B cell (primary cell): ENCODE results near the gene WARS2. TPM values are rescaled to one million over a fixed set of nuclear protein-coding genes. Genes with fewer than 3 reads are reported as not detected.

Source experiments
- ATAC-seq: fragments of 200-7000 bp; cut with Tn5 transposase; one replicate; pipeline ENCODE4 v1.10.0; 2021; ENCODE audit warnings: low read depth, mild to moderate bottlenecking, moderate number of reproducible peaks, moderate library complexity
- CTCF ChIA-PET: fragments of 350-600 bp; sonication (Branson Sonifier 250); formaldehyde crosslinking; loops from one replicate; lab custom pipeline; 2021; ENCODE audit warnings: antibody characterized with exemption, inconsistent platforms; lab: Charles Lee
- POLR2A ChIA-PET: fragments of 350-600 bp; sonication (Branson Sonifier 250); formaldehyde crosslinking; loops from one replicate; lab custom pipeline; 2021; ENCODE audit warnings: antibody characterized with exemption; lab: Charles Lee
- DNase-seq: peaks from one replicate; pipeline ENCODE4 v3.0.0; 2013
- H2AFZ ChIP-seq: 2 replicates; pipeline ENCODE4 v1.6.1; 2012; ENCODE audit warnings: mild to moderate bottlenecking, low read depth, low read length; ENCODE audit not compliant: insufficient read depth, poor library complexity, severe bottlenecking
- H3K27ac ChIP-seq, 2 donors: 1 replicate in 1 of 2; 2 replicates in 1 of 2; pipeline ENCODE4 v1.5.1; 2012 to 2013; ENCODE audit warnings: low read length in 2 of 2, mild to moderate bottlenecking in 2 of 2, moderate library complexity in 1 of 2
- H3K27me3 ChIP-seq, 4 experiments: fragments of 200-600 bp in 1 of 4; sonication (generic) in 1 of 4; replicated peaks in 1 of 4; 1 replicate in 2 of 4; 2 replicates in 2 of 4; pipeline versions ENCODE4 v1.6.1 to v1.7.0; 2013 to 2016; ENCODE audit warnings: low read length in 3 of 4, mild to moderate bottlenecking in 2 of 4, mixed read lengths in 1 of 4, moderate library complexity in 1 of 4; ENCODE audit not compliant: insufficient read depth in 4 of 4, control insufficient read depth in 3 of 4; ENCODE audit errors: control extremely low read depth in 1 of 4
- H3K36me3 ChIP-seq, 2 experiments: replicated peaks in 1 of 2; 1 replicate in 1 of 2; 2 replicates in 1 of 2; pipeline versions ENCODE4 v1.6.1 to v1.7.1; 2013; ENCODE audit warnings: low read length in 1 of 2; ENCODE audit not compliant: insufficient read depth in 2 of 2, control insufficient read depth in 1 of 2; ENCODE audit errors: control extremely low read depth in 1 of 2, extremely low read depth in 1 of 2
- H3K4me1 ChIP-seq, 2 donors: fragments of 200-600 bp in 1 of 2; sonication (generic) in 1 of 2; 1 replicate in 1 of 2; 2 replicates in 1 of 2; pipeline versions ENCODE4 v1.5.1 to v1.6.1; 2013 to 2017; ENCODE audit warnings: low read length in 2 of 2; ENCODE audit not compliant: control insufficient read depth in 2 of 2, insufficient read depth in 2 of 2
- H3K4me2 ChIP-seq: replicated peaks from 2 replicates; pipeline ENCODE3; 2012; ENCODE audit warnings: mild to moderate bottlenecking, low read depth, low read length; ENCODE audit not compliant: poor library complexity, severe bottlenecking
- H3K4me3 ChIP-seq, 5 experiments: fragments of 200-600 bp in 1 of 5; sonication (generic) in 1 of 5; 1 replicate in 3 of 5; 2 replicates in 2 of 5; pipeline versions ENCODE4 v1.5.1 to v1.7.0; 2011 to 2016; ENCODE audit warnings: low read length in 4 of 5, mild to moderate bottlenecking in 4 of 5, low read depth in 2 of 5, control low read depth in 1 of 5, moderate library complexity in 1 of 5; ENCODE audit not compliant: insufficient read depth in 1 of 5; ENCODE audit errors: control extremely low read depth in 1 of 5, extremely low read depth in 1 of 5
- H3K79me2 ChIP-seq: fragments of 200-600 bp; sonication (generic); one replicate; pipeline ENCODE4 v1.6.0; 2016; ENCODE audit warnings: low read length; ENCODE audit not compliant: control insufficient read depth, insufficient read depth
- H3K9ac ChIP-seq: fragments of 200-600 bp; sonication (generic); 2 replicates; pipeline ENCODE4 v1.6.1; 2017; ENCODE audit warnings: mild to moderate bottlenecking, low read length, moderate library complexity
- H3K9me3 ChIP-seq, 3 donors: one replicate each; pipeline versions ENCODE4 v1.6.1 to v1.7.1; 2013; ENCODE audit warnings: low read length in 2 of 3; ENCODE audit not compliant: control insufficient read depth in 2 of 3, insufficient read depth in 1 of 3; ENCODE audit errors: control extremely low read depth in 1 of 3
- H4K20me1 ChIP-seq: 2 replicates; pipeline ENCODE4 v1.6.0; 2012; ENCODE audit warnings: mild to moderate bottlenecking, low read length; ENCODE audit not compliant: insufficient read depth, control insufficient read depth, poor library complexity, severe bottlenecking
- H3K27ac Mint-ChIP-seq: one replicate; pipeline ENCODE4 v1.8.0; 2021; ENCODE audit warnings: mixed read lengths
- H3K27me3 Mint-ChIP-seq: one replicate; pipeline ENCODE4 v1.8.0; 2021; ENCODE audit warnings: mixed read lengths
- H3K4me1 Mint-ChIP-seq: one replicate; pipeline ENCODE4 v1.8.0; 2021; ENCODE audit warnings: mixed read lengths
- H3K4me3 Mint-ChIP-seq: one replicate; pipeline ENCODE4 v1.8.0; 2021; ENCODE audit warnings: mixed read lengths
- H3K9me3 Mint-ChIP-seq: one replicate; pipeline ENCODE4 v1.8.0; 2022; ENCODE audit warnings: mixed read lengths; ENCODE audit not compliant: insufficient read depth
- EZH2 ChIP-seq: IDR thresholded peaks from 2 replicates; pipeline ENCODE4 v1.6.1; 2012; ENCODE audit warnings: borderline replicate concordance, low read depth, mild to moderate bottlenecking, moderate library complexity, low read length; ENCODE audit not compliant: insufficient read depth, poor library complexity, severe bottlenecking
- WGBS: methylation state at CpG from one replicate; pipeline ENCODE4 v1.1.5; 2013; ENCODE audit warnings: missing lambda C conversion rate; ENCODE audit not compliant: insufficient coverage; 5-methylcytosine and 5-hydroxymethylcytosine counted together
- intact Hi-C: fragments of 100-400 bp; cut with micrococcal nuclease; formaldehyde crosslinking; loops from one replicate; pipeline ENCODE4 v1.10.0; 2022
- polyA plus RNA-seq: library from polyadenylated mRNA; depleted of rRNA; stranded (reverse); fragments of >200 nt; gene quantifications from 2 replicates; pipeline ENCODE4 v1.2.3, GENCODE V29; 2012
- total RNA-seq, 2 donors: library from RNA; stranded (reverse); fragments of 120-200 nt in 1 of 2; gene quantifications; 1 replicate in 1 of 2; 2 replicates in 1 of 2; pipeline versions ENCODE4 v1.2.3 to v1.2.4, GENCODE V29; 2013 to 2022
- TF ChIP-seq, protein P1 (sequence below): fragments of 200-600 bp; IDR thresholded peaks from one replicate; pipeline ENCODE4 v1.8.0; 2022; ENCODE audit warnings: antibody characterized with exemption, mild to moderate bottlenecking

Gene WARS2
- total and polyA plus RNA-seq, 2 donors (not counting 1 experiment from before 2014, with no cell fraction given), result 4.2 to 14.3 TPM

DNA sequence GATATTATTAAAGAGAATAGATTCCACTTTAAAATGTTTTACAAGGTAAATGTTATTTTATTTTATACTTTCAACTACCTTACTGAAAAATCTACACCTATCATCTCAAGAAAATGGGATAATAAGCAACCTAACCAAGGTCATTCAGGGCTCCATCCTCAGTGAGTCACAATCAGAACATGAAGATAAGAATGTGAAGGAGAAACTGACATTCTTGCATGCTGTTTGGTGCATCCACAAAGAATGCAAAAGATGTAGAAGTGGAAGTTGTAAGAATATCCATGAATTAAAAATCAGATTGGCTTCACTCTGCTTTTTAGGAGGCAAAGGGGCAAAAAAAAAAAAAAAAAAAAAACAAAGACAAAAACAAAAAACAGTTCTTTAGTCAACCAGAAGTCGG is 6.5 kb downstream of the WARS2 start:
- Histone ChIP-seq H3K9ac (no peak overlapping the region), H3K4me2 (no peak overlapping the region), H3K4me1 (no peaks in the 10 kb centered on the region), H3K79me2 (peaks cover 41% of the 10 kb centered on the region), H3K27ac (no peak overlapping the region), H3K36me3 (no peaks in the 10 kb centered on the region), H4K20me1 (no peaks in the 10 kb centered on the region), H3K27me3 (no peaks in the 10 kb centered on the region), H3K4me3 (no peak overlapping the region), H3K9me3 (no peaks in the 10 kb centered on the region), H2AFZ (no peak overlapping the region)
- DNase-seq, result no peak
- WGBS, result no CpG with 5 or more reads among the region's 1 CpG
- Mint-ChIP-seq H3K9me3 (no peaks in the 10 kb centered on the region), H3K4me3 (no peak overlapping the region), H3K4me1 (peaks cover 5% of the 10 kb centered on the region), H3K27ac (no peak overlapping the region), H3K27me3 (no peaks in the 10 kb centered on the region)
- no peak for TF ChIP-seq EZH2
- TF ChIP-seq, protein P1, sequence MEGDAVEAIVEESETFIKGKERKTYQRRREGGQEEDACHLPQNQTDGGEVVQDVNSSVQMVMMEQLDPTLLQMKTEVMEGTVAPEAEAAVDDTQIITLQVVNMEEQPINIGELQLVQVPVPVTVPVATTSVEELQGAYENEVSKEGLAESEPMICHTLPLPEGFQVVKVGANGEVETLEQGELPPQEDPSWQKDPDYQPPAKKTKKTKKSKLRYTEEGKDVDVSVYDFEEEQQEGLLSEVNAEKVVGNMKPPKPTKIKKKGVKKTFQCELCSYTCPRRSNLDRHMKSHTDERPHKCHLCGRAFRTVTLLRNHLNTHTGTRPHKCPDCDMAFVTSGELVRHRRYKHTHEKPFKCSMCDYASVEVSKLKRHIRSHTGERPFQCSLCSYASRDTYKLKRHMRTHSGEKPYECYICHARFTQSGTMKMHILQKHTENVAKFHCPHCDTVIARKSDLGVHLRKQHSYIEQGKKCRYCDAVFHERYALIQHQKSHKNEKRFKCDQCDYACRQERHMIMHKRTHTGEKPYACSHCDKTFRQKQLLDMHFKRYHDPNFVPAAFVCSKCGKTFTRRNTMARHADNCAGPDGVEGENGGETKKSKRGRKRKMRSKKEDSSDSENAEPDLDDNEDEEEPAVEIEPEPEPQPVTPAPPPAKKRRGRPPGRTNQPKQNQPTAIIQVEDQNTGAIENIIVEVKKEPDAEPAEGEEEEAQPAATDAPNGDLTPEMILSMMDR, result no peak
- CTCF ChIA-PET, result no interaction called here
- intact Hi-C loops, result no loop called here
- no peak for ATAC-seq
- POLR2A ChIA-PET, result no interaction called here

DNA sequence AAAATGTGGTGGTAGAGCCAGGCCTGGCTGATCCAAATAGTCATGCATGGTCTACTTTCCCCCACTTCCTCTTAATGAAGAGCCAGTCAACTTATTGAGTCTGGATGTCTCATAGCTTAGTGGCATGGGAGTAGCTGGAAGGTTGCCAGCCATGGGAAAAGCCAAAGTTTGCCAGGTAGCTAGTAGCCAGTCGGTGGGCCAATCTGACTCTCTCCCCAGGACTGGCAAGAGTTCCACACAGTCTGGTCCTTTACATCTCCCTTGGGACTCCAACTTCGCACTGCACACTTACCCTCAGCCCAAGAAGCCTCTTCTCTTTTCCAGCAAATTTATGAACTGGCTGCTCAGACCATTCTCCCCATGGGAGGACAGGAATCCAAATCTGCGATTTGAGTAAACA is 8.3 kb downstream of the WARS2 start:
- Mint-ChIP-seq H3K27me3 (no peaks in the 10 kb centered on the region), H3K4me3 (no peak overlapping the region), H3K4me1 (peaks cover 5% of the 10 kb centered on the region), H3K27ac (no peak overlapping the region), H3K9me3 (no peaks in the 10 kb centered on the region)
- ChIA-PET POLR2A (no interaction called here), CTCF (no interaction called here)
- Histone ChIP-seq H3K79me2 (peaks cover 43% of the 10 kb centered on the region), H4K20me1 (no peaks in the 10 kb centered on the region), H3K27ac (no peak overlapping the region), H3K4me2 (no peak overlapping the region), H3K36me3 (no peaks in the 10 kb centered on the region), H3K9me3 (no peaks in the 10 kb centered on the region), H3K27me3 (no peaks in the 10 kb centered on the region), H3K4me3 (no peak overlapping the region), H2AFZ (no peak overlapping the region), H3K9ac (no peak overlapping the region), H3K4me1 (no peaks in the 10 kb centered on the region)
- DNase-seq (no peak), ATAC-seq (no peak)
- TF ChIP-seq, protein P1, result no peak
- TF ChIP-seq EZH2, result no peak
- intact Hi-C loops, result no loop called here
- 93% methylated on average over 3 of the region's 3 CpGs for WGBS
